Peyer's patch (tissue), 4 donors: ENCODE measurements around the gene CLCN2. TPM values are rescaled to one million over a fixed set of nuclear protein-coding genes. Genes with fewer than 3 reads are reported as not detected.

Source experiments
- DNase-seq, 3 donors: peaks; one replicate each; pipeline ENCODE4 v3.0.0-alpha.2; 2017 to 2019
- H3K27ac ChIP-seq, 4 donors: fragments of 200-600 bp; sonication (generic); one replicate each; pipeline ENCODE4 v1.5.1; 2016 to 2019
- H3K27me3 ChIP-seq, 2 donors: fragments of 200-600 bp; sonication (generic); one replicate each; pipeline ENCODE4 v1.5.1; 2019
- H3K36me3 ChIP-seq, 3 donors: fragments of 200-600 bp; sonication (generic); one replicate each; pipeline ENCODE4 v1.5.1; 2016 to 2019
- H3K4me1 ChIP-seq, 4 donors: fragments of 200-600 bp; sonication (generic); one replicate each; pipeline ENCODE4 v1.5.1; 2016 to 2019
- H3K4me3 ChIP-seq, 4 donors: fragments of 200-600 bp; sonication (generic); 1 replicate in 3 of 4; 2 replicates in 1 of 4; pipeline ENCODE4 v1.5.1; 2016 to 2019; ENCODE audit warnings: mild to moderate bottlenecking in 1 of 4
- H3K9me3 ChIP-seq, 4 donors: fragments of 200-600 bp; sonication (generic); one replicate each; pipeline ENCODE4 v1.5.1; 2016 to 2019; ENCODE audit warnings: mild to moderate bottlenecking in 1 of 4
- POLR2A ChIP-seq, 2 donors: fragments of 450-650 bp; IDR thresholded peaks; one replicate each; pipeline ENCODE4 v1.5.1; 2017; ENCODE audit warnings: antibody characterized with exemption in 2 of 2, mild to moderate bottlenecking in 2 of 2, moderate library complexity in 2 of 2
- total RNA-seq, 4 donors: library from RNA; depleted of rRNA; stranded (reverse); fragments of >200 nt; gene quantifications; one replicate each; pipeline ENCODE4 v1.1.0, GENCODE V29; 2016
- TF ChIP-seq, protein P1 (sequence below), 6 experiments: fragments of 450-650 bp in 4 of 6; fragments of 200-600 bp in 2 of 6; sonication (generic) in 1 of 6; IDR thresholded peaks; one replicate each; pipeline ENCODE4 v1.5.1; 2017 to 2019; ENCODE audit warnings: antibody characterized with exemption in 6 of 6, mild to moderate bottlenecking in 3 of 6, moderate library complexity in 1 of 6

CLCN2 gene
- total RNA-seq, 4 donors from 2014 or later, result 11.6 to 87.8 (median 63.8) TPM

DNA sequence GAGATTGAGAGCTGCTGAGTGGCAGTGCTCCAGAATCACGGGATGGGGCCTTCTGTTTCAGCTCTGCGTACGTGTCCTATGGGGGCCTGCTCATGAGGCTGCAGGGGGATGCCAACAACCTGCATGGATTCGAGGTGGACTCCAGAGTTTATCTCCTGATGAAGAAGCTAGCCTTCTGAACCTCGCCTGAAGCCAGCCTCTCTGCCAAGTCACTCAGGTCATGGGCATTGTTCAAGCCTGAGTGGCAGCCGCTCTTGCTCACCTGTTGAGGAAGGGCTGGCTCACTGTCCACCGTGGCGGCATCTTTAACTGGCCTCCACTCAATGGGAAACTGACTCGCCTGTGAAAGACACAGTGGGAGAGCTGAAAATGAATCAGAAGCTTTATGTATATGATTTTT lies 6.7 kb upstream of the CLCN2 start:
- no peak for TF ChIP-seq POLR2A (IDR thresholded peaks at IDR 0.05)
- TF ChIP-seq, protein P1, sequence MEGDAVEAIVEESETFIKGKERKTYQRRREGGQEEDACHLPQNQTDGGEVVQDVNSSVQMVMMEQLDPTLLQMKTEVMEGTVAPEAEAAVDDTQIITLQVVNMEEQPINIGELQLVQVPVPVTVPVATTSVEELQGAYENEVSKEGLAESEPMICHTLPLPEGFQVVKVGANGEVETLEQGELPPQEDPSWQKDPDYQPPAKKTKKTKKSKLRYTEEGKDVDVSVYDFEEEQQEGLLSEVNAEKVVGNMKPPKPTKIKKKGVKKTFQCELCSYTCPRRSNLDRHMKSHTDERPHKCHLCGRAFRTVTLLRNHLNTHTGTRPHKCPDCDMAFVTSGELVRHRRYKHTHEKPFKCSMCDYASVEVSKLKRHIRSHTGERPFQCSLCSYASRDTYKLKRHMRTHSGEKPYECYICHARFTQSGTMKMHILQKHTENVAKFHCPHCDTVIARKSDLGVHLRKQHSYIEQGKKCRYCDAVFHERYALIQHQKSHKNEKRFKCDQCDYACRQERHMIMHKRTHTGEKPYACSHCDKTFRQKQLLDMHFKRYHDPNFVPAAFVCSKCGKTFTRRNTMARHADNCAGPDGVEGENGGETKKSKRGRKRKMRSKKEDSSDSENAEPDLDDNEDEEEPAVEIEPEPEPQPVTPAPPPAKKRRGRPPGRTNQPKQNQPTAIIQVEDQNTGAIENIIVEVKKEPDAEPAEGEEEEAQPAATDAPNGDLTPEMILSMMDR (IDR thresholded peaks at IDR 0.05), result no peak

GRCh38 chr3:184366619-184367289 lies 5.3 kb upstream of the CLCN2 start:
- Histone ChIP-seq H3K27ac (no peak overlapping the region), H3K36me3 (peaks cover 0 to 31% (median 0%) of the 10 kb centered on the region in 3 donors), H3K9me3 (no peaks in the 10 kb centered on the region), H3K4me1 (peaks cover 0 to 17% (median 0%) of the 10 kb centered on the region in 4 donors), H3K4me3 (no peak overlapping the region), H3K27me3 (no peaks in the 10 kb centered on the region)
- no peak for TF ChIP-seq POLR2A (IDR thresholded peaks at IDR 0.05)
- TF ChIP-seq, protein P1 (IDR thresholded peaks at IDR 0.05), result no peak
- no peak for DNase-seq

More for the DNA sequence above, 6.7 kb upstream of the CLCN2 start:
- Histone ChIP-seq H3K9me3 (no peaks in the 10 kb centered on the region), H3K4me1 (peaks cover 0 to 20% (median 0%) of the 10 kb centered on the region in 4 donors), H3K4me3 (no peak overlapping the region), H3K27me3 (no peaks in the 10 kb centered on the region), H3K36me3 (peaks cover 0 to 31% (median 0%) of the 10 kb centered on the region in 3 donors), H3K27ac (no peak overlapping the region)
- DNase-seq, result no peak

DNA sequence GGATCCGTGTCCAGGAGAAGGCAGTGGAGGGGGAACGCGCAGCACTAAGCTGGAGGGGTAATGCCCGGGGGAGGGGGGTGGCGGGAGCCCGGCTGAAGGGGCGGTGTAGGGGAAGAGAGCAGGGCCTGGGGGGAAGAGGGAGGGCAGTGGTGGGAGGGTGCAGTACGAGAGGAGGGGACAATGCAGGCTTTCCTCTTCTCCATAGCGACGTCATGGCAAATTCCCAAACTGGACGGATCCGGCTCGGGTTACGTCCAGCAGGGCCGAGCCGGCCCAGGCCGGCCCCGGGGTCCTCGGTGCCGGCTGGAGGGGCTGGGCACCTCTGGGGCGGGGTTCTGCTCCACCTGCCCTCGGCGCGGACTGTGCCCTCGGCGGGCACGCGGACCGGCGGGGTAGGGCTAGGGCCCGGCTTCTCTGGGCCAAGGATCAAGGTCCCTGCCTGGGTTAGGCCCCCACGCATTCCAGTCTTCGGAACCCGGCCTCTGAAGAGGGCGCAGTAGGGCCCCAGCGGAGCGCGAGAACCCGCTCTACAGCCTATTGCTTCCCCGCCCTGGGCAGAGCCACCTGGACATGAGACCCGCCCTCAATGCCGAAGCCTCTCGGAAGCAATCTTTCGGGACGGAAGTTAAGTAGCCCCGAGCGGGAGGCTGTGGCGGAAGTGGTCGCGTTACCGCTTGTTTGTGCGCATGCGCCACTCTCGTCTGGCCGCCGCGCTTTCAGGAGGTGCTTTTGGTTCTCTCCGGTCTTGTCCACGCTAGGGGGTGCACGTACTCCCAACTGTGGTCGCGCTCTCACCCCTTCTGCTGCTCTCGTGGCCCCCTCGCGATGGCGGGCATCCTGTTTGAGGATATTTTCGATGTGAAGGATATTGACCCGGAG lies 1.5 kb upstream of the CLCN2 start:
- peak; percentile 94 to 99 (median 96) for DNase-seq
- H3K27me3 ChIP-seq, result no peaks in the 10 kb centered on the region
- peaks cover 0 to 22% (median 3%) of the 10 kb centered on the region in 4 donors for H3K4me1 ChIP-seq
- H3K27ac ChIP-seq, result peak overlapping the region; percentile 89 to 100 (median 94)
- TF ChIP-seq, protein P1 (IDR thresholded peaks at IDR 0.05), result peak; percentile 25 to 58 (median 50)
- TF ChIP-seq POLR2A (IDR thresholded peaks at IDR 0.05), result peak; percentile 60 to 83
- peak overlapping the region; percentile 78 to 92 (median 90) for H3K4me3 ChIP-seq
- H3K36me3 ChIP-seq, result peaks cover 0 to 22% (median 0%) of the 10 kb centered on the region in 3 donors
- no peaks in the 10 kb centered on the region for H3K9me3 ChIP-seq

GRCh38 chr3:184361932-184362667 lies 695 bp upstream of the CLCN2 start:
- H3K27ac ChIP-seq, result peak overlapping the region; percentile 89 to 100 (median 94)
- peaks cover 0 to 26% (median 0%) of the 10 kb centered on the region in 3 donors for H3K36me3 ChIP-seq
- TF ChIP-seq, protein P1 (IDR thresholded peaks at IDR 0.05), result no peak
- peak; percentile 69 to 70 for TF ChIP-seq POLR2A (IDR thresholded peaks at IDR 0.05)
- H3K9me3 ChIP-seq, result no peaks in the 10 kb centered on the region
- DNase-seq, result peak; percentile 62 to 86 (median 84)
- H3K27me3 ChIP-seq, result no peaks in the 10 kb centered on the region
- peak overlapping the region; percentile 78 to 92 (median 90) for H3K4me3 ChIP-seq
- peaks cover 0 to 22% (median 3%) of the 10 kb centered on the region in 4 donors for H3K4me1 ChIP-seq

- no peak for TF ChIP-seq POLR2A (IDR thresholded peaks at IDR 0.05)
- TF ChIP-seq, protein P1 (IDR thresholded peaks at IDR 0.05), result no peak
- Histone ChIP-seq H3K4me3 (peak overlapping the region; percentile 78 to 92 (median 90)), H3K36me3 (peaks cover 0 to 19% (median 0%) of the 10 kb centered on the region in 3 donors), H3K9me3 (no peaks in the 10 kb centered on the region), H3K4me1 (peaks cover 0 to 22% (median 3%) of the 10 kb centered on the region in 4 donors), H3K27ac (peak overlapping the region; percentile 89 to 100 (median 94)), H3K27me3 (no peaks in the 10 kb centered on the region)
- no peak for DNase-seq
Observed at GRCh38 chr3:184360929-184361531, 375 bp downstream of the CLCN2 start.
